ELF-1 (cell line): Measurements from ENCODE around the gene PCDHAC1.
"Not testable (repeated sequence)": the region's sequence is repeated elsewhere in the genome, so short reads cannot be mapped to it uniquely, and the experiment has no call there.

ENCODE experiments used
- DNase-seq: peaks from one replicate; pipeline ENCODE4 v3.0.0-alpha.2; 2016; ENCODE audit warnings: low read depth, low spot score

The PCDHAC1 gene, protein sequence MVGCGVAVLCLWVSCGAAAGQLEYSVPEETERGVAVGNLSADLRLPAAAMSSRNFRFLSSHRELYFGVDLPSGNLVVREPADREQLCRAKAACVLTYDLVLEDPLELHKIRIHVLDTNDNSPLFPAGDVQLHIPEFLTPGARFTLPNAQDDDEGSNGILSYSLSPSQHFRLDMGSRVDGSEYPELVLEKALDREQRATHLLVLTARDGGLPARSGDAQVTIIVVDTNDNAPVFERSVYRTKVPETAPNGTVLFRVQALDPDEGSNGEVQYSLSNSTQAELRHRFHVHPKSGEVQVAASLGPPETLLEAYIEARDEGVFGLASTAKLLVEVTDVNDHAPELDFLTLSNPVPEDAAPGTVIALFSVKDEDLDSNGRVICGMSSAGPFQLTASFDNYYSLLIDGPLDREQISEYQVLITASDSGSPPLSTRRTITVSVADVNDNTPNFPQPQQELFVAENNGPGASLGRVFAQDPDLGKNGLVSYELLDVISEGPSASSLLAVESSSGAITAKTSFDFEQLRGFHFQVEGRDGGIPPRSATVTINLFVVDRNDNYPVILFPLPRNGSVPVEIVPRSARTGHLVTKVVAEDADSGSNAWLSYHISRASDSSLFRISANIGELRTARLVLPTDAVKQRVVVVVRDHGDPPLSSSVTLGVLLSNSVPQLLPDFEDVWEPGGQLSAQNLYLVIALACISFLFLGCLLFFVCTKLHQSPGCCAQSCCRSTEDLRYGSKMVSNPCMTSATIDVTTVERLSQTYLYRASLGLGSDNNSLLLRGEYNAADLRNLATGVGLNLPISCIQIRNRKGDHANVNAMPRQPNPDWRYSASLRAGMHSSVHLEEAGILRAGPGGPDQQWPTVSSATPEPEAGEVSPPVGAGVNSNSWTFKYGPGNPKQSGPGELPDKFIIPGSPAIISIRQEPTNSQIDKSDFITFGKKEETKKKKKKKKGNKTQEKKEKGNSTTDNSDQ

DNA sequence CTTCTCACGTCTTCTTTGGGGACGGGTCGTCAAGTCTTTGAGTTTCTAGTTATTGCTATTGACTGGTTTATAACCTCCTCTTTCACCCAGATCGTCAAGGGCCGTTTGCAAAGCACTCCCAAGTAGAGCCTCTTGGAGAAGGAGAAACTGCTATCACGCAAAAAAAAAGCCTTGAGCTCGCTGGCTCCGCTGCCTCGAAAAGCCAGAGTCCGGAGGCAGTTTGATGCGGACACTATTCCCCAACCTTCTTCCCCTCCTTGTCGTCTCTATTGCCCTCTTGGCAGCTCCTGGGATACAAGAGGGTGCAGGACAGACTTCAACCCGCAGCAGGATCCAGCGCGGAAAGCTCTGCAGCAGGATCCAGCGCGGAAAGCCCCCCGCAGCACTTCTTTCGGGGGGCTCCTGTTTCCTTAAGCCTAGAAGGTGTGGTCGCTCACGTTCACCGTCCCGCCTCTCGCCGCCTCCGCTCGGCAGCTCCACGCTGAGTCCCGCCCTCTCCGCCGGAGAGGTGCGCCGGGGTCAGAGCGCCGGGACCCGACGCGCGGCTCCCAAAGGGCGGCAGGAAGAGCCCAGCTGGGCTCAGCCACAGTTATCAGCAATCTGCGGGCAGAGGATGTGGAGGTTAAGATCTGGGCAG, at the start of gene PCDHAC1:
TSS of gene PCDHAC1 (plus strand) at position 494 of the 637 bp plus-strand sequence. CDS start 594 bp downstream, outside the sequence.
- no peak for DNase-seq

GRCh38 chr5:140876541-140877261, 49.4 kb upstream of the PCDHAC1 start:
- DNase-seq: not testable (repeated sequence)

- no peak for DNase-seq
These were observed 48.9 kb upstream of the PCDHAC1 start for GRCh38 chr5:140877262-140877581.

GRCh38 chr5:140881889-140882590, 44.1 kb upstream of the PCDHAC1 start, which contains the start of gene PCDHA13:
TSS of gene PCDHA13 (plus strand) at chr5:140882124. CDS start at chr5:140882269, 145 bp downstream.
- DNase-seq: peak; percentile 29

DNA sequence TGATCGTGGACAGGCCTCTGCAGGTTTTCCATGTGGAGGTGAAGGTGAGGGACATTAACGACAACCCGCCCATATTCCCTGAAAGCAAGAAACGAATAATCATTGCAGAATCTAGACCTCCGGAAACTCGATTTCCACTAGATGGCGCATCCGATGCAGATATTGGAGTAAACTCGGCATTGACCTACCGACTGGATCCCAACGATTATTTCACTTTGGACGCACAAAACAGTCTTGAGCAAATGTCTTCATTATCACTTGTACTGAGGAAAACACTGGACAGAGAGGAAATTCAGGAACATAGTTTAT, 43.6 kb upstream of the PCDHAC1 start:
- DNase-seq: peak; percentile 53

DNA sequence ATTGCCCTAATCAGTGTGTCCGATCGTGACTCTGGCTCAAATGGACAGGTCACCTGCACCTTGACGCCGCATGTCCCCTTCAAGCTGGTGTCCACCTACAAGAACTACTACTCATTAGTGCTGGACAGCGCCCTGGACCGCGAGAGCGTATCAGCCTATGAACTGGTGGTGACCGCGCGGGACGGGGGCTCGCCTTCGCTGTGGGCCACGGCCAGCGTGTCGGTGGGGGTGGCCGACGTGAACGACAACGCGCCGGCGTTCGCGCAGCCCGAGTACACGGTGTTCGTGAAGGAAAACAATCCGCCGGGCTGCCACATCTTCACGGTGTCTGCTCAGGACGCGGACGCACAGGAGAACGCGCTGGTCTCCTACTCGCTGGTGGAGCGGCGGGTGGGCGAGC, 42.7 kb upstream of the PCDHAC1 start:
- DNase-seq: no peak

DNA sequence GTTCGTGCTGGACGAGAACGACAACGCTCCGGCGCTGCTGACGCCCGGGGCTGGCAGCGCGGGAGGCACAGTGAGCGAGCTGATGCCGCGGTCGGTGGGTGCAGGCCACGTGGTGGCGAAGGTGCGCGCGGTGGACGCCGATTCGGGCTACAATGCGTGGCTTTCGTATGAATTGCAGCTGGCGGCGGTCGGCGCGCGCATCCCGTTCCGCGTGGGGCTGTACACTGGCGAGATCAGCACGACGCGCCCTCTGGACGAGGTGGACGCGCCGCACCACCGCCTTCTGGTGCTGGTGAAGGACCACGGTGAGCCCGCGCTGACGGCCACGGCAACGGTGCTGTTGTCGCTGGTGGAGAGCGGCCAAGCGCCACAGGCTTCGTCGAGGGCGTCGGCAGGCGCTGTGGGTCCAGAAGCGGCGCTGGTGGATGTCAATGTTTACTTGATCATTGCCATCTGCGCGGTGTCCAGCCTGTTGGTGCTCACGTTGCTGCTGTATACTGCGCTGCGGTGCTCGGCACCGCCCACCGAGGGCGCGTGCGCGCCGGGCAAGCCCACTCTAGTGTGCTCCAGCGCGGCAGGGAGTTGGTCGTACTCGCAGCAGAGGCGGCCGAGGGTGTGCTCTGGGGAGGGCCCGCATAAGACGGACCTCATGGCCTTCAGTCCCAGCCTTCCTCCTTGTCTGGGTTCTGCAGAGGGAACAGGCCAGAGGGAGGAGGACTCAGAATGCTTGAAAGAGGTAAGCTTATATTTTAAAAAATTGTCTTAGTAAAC, 42.0 kb upstream of the PCDHAC1 start:
- DNase-seq: no peak

DNA sequence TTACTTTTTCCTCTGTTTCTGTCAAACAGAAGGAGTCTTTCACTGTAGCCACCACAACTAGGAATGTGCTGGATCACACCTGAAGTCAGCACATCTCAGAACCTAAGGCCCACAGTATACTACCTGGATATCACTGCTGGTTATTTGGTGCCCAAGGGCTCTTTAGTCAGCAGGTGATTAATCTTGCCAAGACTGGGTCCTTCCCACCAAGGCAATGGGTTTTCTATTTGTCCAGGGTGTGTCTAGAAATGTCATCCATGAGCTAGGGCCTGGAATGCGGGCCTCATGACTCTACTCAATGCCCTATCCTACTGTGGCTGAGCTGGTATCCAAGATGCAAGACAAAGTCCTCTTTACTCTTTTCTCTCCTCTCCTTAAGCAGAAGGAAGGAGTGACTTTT, 9.8 kb upstream of the PCDHAC1 start:
- no peak for DNase-seq

- no peak for DNase-seq
These were observed 2.5 kb upstream of the PCDHAC1 start for GRCh38 chr5:140923601-140924000.

DNA sequence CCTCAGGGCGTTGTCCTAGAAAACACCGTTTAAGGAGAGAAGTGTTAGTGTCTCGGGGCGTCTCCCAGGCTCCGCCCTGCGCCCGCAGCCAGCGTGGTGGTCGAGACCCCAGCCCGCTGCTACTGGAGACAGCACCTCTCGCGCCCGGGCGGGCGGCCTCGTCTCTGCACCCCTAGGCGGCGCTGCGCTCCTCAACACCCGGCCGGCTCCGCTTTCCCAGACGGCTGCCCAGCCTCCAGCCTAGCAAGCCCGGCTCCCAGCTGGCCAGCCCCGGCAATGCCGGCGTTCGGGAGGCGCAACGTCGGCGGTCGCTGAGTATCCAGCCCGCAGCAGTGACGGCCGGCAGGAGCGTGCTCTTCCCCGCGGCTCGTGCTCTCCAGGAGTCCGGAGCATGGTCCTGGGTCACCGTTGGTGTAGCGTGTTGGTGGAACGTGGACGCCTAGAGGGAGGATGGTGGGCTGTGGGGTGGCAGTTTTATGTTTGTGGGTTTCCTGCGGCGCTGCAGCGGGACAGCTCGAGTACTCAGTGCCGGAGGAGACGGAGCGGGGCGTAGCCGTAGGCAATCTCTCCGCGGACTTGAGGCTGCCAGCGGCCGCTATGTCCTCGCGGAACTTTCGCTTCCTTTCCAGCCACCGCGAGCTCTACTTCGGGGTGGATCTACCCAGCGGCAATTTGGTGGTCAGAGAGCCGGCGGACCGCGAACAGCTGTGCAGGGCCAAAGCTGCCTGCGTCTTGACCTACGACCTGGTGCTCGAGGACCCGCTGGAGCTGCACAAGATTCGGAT, 536 bp downstream of the PCDHAC1 start:
- peak; percentile 99 for DNase-seq

DNA sequence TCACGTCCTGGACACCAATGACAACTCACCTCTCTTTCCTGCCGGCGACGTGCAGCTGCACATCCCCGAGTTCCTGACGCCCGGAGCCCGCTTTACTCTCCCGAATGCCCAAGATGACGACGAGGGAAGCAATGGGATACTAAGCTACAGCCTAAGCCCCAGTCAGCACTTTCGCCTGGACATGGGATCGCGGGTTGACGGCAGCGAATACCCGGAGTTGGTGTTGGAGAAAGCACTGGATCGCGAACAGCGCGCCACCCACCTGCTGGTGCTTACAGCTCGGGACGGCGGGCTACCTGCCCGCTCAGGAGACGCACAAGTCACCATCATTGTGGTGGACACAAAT, 1.1 kb downstream of the PCDHAC1 start:
- DNase-seq: peak; percentile 72

DNA sequence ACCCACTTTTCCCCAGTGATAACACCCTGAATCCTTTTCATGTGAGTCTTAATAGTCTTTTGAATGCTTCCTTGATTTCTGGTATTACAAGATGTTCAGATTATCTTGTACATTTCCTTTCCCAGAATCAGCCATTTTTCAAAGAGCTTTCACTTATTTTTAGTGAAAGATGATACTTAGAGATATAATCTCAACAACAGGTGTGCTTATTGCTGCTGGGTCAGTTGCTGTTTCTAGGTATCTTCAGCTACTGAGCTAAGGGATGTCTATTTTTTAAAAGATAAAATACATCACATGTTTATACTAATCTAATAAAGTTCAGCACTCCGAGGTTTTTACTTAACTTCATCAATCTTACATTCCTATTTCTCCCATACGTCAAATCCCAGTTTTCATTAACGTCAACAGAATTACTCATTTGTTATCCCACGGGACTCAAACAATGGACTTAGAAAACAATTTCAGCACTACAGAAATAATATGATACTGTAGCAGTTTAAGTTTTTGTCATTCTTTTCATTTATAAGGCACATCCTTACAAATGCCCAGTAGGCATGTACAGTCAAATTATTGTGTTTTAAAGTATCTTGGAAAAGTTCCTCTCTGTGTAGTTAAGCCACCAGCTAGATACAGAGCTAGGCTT, 9.0 kb downstream of the PCDHAC1 start:
- no peak for DNase-seq

DNA sequence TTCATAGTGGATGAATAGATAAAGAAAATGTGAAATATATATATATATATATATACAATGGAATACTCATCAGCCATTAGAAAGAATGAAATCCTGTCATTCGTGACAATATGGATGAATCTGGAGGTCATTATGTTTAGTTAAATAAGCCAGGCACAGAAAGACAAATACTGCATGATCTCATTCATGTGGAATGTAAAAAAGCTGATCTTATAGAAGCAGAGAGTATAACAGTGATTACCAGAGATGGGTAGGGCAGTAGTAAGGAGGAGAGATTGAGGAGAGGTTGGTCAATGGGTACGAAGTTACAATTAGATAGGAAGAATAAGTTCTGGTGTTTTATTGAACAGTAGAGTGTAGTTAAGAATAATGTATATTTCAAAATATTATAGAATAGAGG, 20.5 kb downstream of the PCDHAC1 start:
- DNase-seq: no peak

- DNase-seq: no peak
These were observed 25.5 kb downstream of the PCDHAC1 start for GRCh38 chr5:140951636-140952035.

- DNase-seq: no peak
These were observed 27.1 kb downstream of the PCDHAC1 start for GRCh38 chr5:140953234-140953633.

GRCh38 chr5:140962190-140962589, 36.1 kb downstream of the PCDHAC1 start:
- no peak for DNase-seq

GRCh38 chr5:140964356-140964755, 38.3 kb downstream of the PCDHAC1 start:
- no peak for DNase-seq

DNA sequence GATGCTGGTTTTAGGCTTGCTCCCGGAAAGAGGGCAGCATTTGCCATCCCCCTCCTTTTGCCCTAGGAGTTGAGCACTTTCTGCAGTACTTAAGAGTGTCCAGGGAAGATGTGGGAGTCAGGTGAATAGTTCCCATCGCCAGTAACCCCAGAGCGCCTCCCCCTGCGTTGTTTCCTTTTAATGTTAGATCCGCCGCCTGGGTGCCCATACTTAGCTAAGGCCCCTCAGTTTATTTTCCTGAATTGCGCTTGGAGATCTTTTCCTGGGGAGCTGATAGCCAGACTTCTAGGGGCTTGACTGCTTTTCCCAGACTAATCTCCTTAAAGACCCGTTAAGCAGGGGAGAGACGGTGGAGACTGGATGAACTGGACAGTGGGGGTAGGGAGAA, 39.8 kb downstream of the PCDHAC1 start:
- DNase-seq: no peak
